ENCODE results near the gene NSFL1C. TPM values are rescaled to one million over a fixed set of nuclear protein-coding genes. Genes with fewer than 3 reads are reported as not detected.

NSFL1C gene
- total and polyA plus RNA-seq, 9 of the 15 experiments (the other 6 are each of a cell fraction or from before 2014, with no cell fraction given): 20.8 to 119 (median 47.0) TPM

- in situ Hi-C loops (cut with MboI): loop anchor here (25.0 kb wide), 1 partner anchor 253 kb away; no protein-coding TSS in a partner anchor
Observed at GRCh38 chr20:1509237-1509636, 42.6 kb upstream of the NSFL1C start.

More at GRCh38 chr20:1509237-1509636, 42.6 kb upstream of the NSFL1C start:
- H4K20me1 ChIP-seq (replicated peaks; ENCODE audit: control insufficient read depth, insufficient read depth, low read length): no peaks in the 10 kb centered on the region
- no peaks in the 10 kb centered on the region for H3K79me2 ChIP-seq (ENCODE audit: control insufficient read depth, insufficient read depth, low read length)
- ATAC-seq (peak; percentile 59; the same call in 2 of the 3 replicates), DNase-seq (ENCODE audit: extremely low read depth in 1 of 4, low spot score in 3 of 4) (peak in 1 of 4 experiments; percentile 2), FAIRE-seq (peak; percentile 42)
- intact Hi-C loops (cut with micrococcal nuclease): loop anchor here (10.0 kb wide), 1 partner anchor 194 kb away; no protein-coding TSS in a partner anchor
- no TSS peak for BruUV-seq (replicated peaks)
- H3K9ac ChIP-seq (ENCODE audit: insufficient read depth in 1 of 2, low read depth in 2 of 2, low read length in 2 of 2): no peak overlapping the region
- WGBS (ENCODE audit: insufficient coverage, low coverage, missing lambda C conversion rate): 0% methylated on average over 9 of the region's 9 CpGs
- H3K4me1 ChIP-seq (replicated peaks in 1 of 2; ENCODE audit: control insufficient read depth in 2 of 2, insufficient read depth in 2 of 2, low read length in 2 of 2): no peaks in the 10 kb centered on the region
- POLR2A ChIA-PET: interaction anchor here (1.6 kb wide), 1 partner anchor 14 kb away, joined by 4 read pairs; no protein-coding TSS in a partner anchor
- H3K4me2 ChIP-seq (ENCODE audit: insufficient read depth, low read length): no peak overlapping the region
- no peak for TF ChIP-seq SAFB2 (IDR thresholded peaks at IDR 0.05; ENCODE audit: borderline replicate concordance, low read depth, low read length, severe bottlenecking)
- no peak for TF ChIP-seq PHF21A (IDR thresholded peaks at IDR 0.05; ENCODE audit: borderline replicate concordance, low read depth)
- peak; percentile 39 to 53 (median 43); a peak in 4 of 6 replicates for TF ChIP-seq CTCF (IDR thresholded peaks at IDR 0.05 in 2 of 3, conservative IDR thresholded peaks at IDR 0.05 in 1 of 3; ENCODE audit: insufficient read depth in 2 of 3, low read depth in 1 of 3, low read length in 3 of 3)
- no peak for TF ChIP-seq ZNF695 (CRISPR knock-in tag; IDR thresholded peaks at IDR 0.05)
- peak; percentile 37 to 51; a peak in 3 of 4 replicates for TF ChIP-seq RAD21 (CRISPR knock-in tag; conservative IDR thresholded peaks at IDR 0.05 in 1 of 2, IDR thresholded peaks at IDR 0.05 in 1 of 2)
- TF ChIP-seq LARP7 (IDR thresholded peaks at IDR 0.05): no peak
- TF ChIP-seq DLX4 (CRISPR knock-in tag; IDR thresholded peaks at IDR 0.05): no peak
- TF ChIP-seq MYNN (IDR thresholded peaks at IDR 0.05): no peak
- no peak for TF ChIP-seq MYNN (CRISPR knock-in tag; IDR thresholded peaks at IDR 0.05)
- TF ChIP-seq ZNF57 (CRISPR knock-in tag; IDR thresholded peaks at IDR 0.05): no peak
- CTCF ChIA-PET (ENCODE audit: low intra/inter-chr PET ratio): interaction anchor here (0.6 to 0.7 kb wide), 2 partner anchors 226 to 268 kb away, joined by 3 to 4 read pairs; no protein-coding TSS in a partner anchor
- H3K27me3 ChIP-seq (ENCODE audit: control insufficient read depth in 2 of 2, insufficient read depth in 2 of 2, low read length in 2 of 2): 0 out of 5 replicates have a peak, but pooled peaks cover 0 to 6% of the 10 kb centered on the region in 2 experiments
- H3K9me3 ChIP-seq (replicated peaks; ENCODE audit: control insufficient read depth, insufficient read depth, low read depth, low read length): no peaks in the 10 kb centered on the region
- H2AFZ ChIP-seq (ENCODE audit: low read depth, low read length): no peak overlapping the region
- H3K27ac ChIP-seq (ENCODE audit: extremely low read depth, low read depth, low read length): no peak overlapping the region
- H3K9me1 ChIP-seq (ENCODE audit: control insufficient read depth, insufficient read depth, low read length): no peaks in the 10 kb centered on the region
- H3K4me3 ChIP-seq: no peak overlapping the region
- no peaks in the 10 kb centered on the region for H3K36me3 ChIP-seq (ENCODE audit: control insufficient read depth, insufficient read depth, low read length)
